Naive thymus-derived CD4-positive, alpha-beta T cell (primary cell): ENCODE data around the gene FHIT. TPM values are rescaled to one million over a fixed set of nuclear protein-coding genes. Genes with fewer than 3 reads are reported as not detected.

Experiments used
- ATAC-seq: fragments of 150-1000 bp; cut with Tn5 transposase; 2 replicates; pipeline ENCODE4 v1.10.0; 2021; ENCODE audit warnings: mild to moderate bottlenecking, moderate library complexity
- CTCF ChIA-PET: fragments of 350-600 bp; sonication (Branson Sonifier 250); formaldehyde crosslinking; loops from one replicate; lab custom pipeline; 2021; ENCODE audit warnings: antibody characterized with exemption; lab: Charles Lee
- POLR2A ChIA-PET: fragments of 350-600 bp; sonication (Branson Sonifier 250); formaldehyde crosslinking; loops from one replicate; lab custom pipeline; 2021; ENCODE audit warnings: antibody characterized with exemption, inconsistent platforms; lab: Charles Lee
- DNase-seq, 9 donors: peaks; one replicate each; pipeline versions ENCODE4 v3.0.0 to v3.0.0-alpha.2; 2020 to 2022; ENCODE audit warnings: mixed read lengths in 1 of 9
- H3K27ac ChIP-seq: one replicate; pipeline ENCODE4 v1.7.0; 2013; ENCODE audit warnings: mild to moderate bottlenecking, low read depth, low read length, moderate library complexity
- H3K27me3 ChIP-seq, 2 donors: one replicate each; pipeline ENCODE4 v1.7.0; 2013; ENCODE audit warnings: low read length in 2 of 2, mild to moderate bottlenecking in 2 of 2, moderate library complexity in 2 of 2; ENCODE audit not compliant: control insufficient read depth in 2 of 2, insufficient read depth in 2 of 2
- H3K36me3 ChIP-seq, 3 experiments: 1 replicate in 2 of 3; 2 replicates in 1 of 3; pipeline ENCODE4 v1.7.0; 2013; ENCODE audit warnings: low read length in 3 of 3, mild to moderate bottlenecking in 3 of 3, moderate library complexity in 1 of 3; ENCODE audit not compliant: insufficient read depth in 3 of 3, control insufficient read depth in 2 of 3
- H3K4me1 ChIP-seq, 2 donors: one replicate each; pipeline ENCODE4 v1.7.0; 2013; ENCODE audit warnings: low read length in 2 of 2, mild to moderate bottlenecking in 2 of 2, moderate library complexity in 1 of 2; ENCODE audit not compliant: control insufficient read depth in 2 of 2, insufficient read depth in 2 of 2
- H3K4me3 ChIP-seq: 2 replicates; pipeline ENCODE4 v1.7.0; 2013; ENCODE audit warnings: mild to moderate bottlenecking, low read length
- H3K9me3 ChIP-seq, 3 experiments: 1 replicate in 2 of 3; 2 replicates in 1 of 3; pipeline ENCODE4 v1.7.0; 2013; ENCODE audit warnings: low read length in 3 of 3; ENCODE audit not compliant: control insufficient read depth in 2 of 3
- H3K27ac Mint-ChIP-seq, 9 donors: one replicate each; pipeline ENCODE4 v1.8.0; 2020 to 2022; ENCODE audit warnings: mixed read lengths in 9 of 9, mild to moderate bottlenecking in 8 of 9, moderate library complexity in 5 of 9, inconsistent platforms in 2 of 9
- H3K27me3 Mint-ChIP-seq, 5 donors: one replicate each; pipeline ENCODE4 v1.8.0; 2021 to 2022; ENCODE audit warnings: mixed read lengths in 5 of 5, mild to moderate bottlenecking in 1 of 5
- H3K36me3 Mint-ChIP-seq, 5 donors: one replicate each; pipeline ENCODE4 v1.8.0; 2020 to 2022; ENCODE audit warnings: mixed read lengths in 5 of 5, mild to moderate bottlenecking in 3 of 5, inconsistent platforms in 1 of 5
- H3K4me1 Mint-ChIP-seq, 7 donors: one replicate each; pipeline ENCODE4 v1.8.0; 2020 to 2022; ENCODE audit warnings: mixed read lengths in 7 of 7, mild to moderate bottlenecking in 3 of 7, inconsistent platforms in 1 of 7
- H3K4me3 Mint-ChIP-seq, 10 donors: one replicate each; pipeline ENCODE4 v1.8.0; 2020 to 2022; ENCODE audit warnings: mild to moderate bottlenecking in 10 of 10, mixed read lengths in 10 of 10, moderate library complexity in 6 of 10, inconsistent platforms in 2 of 10
- H3K9me3 Mint-ChIP-seq, 11 donors: one replicate each; pipeline ENCODE4 v1.8.0; 2020 to 2022; ENCODE audit warnings: mixed read lengths in 11 of 11, mild to moderate bottlenecking in 4 of 11, inconsistent platforms in 1 of 11, moderate library complexity in 1 of 11
- intact Hi-C, 2 donors: fragments of 100-400 bp; cut with micrococcal nuclease; formaldehyde crosslinking; loops; one replicate each; pipeline ENCODE4 v1.15.1; 2023
- polyA plus RNA-seq, 2 donors: library from polyadenylated mRNA; unstranded; fragments of 300-500 nt; fragmentation: Illumina TruSeq; gene quantifications; one replicate each; pipeline ENCODE4 v1.2.3, GENCODE V29; 2021
- total RNA-seq, 6 experiments: library from RNA in 5 of 6; stranded (reverse) in 5 of 6; gene quantifications; 1 replicate in 5 of 6; 2 replicates in 1 of 6; pipeline ENCODE4 v1.2.3 and lab custom pipeline; 2021 to 2026

The FHIT gene
- total and polyA plus RNA-seq, 7 experiments from 2014 or later: 51.2 to 230 (median 152) TPM

DNA sequence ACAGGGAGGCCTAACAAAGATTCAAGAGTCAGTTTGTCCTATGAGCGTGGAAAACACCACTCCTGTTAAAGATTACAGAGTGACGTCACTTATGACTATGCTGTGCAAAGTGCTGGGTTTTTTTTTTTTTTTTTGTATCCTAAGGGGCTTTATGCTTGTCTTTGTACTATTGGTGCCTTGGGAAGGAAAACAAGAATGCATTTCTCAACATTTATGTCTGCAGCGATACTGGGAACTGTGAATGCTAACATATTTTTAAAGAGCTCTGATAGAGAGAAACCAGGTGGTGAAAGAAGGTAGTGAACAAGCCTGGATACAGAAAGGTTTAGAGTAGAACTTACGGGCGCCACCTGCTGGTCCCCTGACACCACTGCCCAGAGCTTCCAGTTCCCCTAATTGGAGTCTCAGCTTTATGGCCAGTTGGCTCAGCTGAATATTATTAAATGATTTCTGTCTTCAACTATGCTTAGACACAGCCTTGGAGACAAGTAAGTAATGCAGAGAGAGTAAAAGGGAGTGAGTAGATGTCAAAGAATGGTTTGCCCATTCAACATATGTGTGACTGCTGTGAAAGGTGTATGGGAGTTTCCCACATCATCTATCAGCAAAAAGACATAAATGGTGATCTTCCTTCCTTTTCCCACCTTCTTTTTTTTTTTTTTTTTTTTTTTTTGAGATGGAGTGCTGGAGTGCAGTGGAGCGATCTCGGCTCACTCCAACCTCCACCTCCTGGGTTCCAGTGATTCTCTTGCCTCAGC is 1393.5 kb downstream of the FHIT start:
- Mint-ChIP-seq H3K27ac (peak overlapping the region in 6 of 9 donors; percentile 15 to 84 (median 29)), H3K4me3 (peak overlapping the region in 5 of 10 donors; percentile 6 to 46 (median 27)), H3K27me3 (no peaks in the 10 kb centered on the region), H3K36me3 (peaks cover 3 to 70% (median 53%) of the 10 kb centered on the region in 5 donors), H3K9me3 (peaks cover 0 to 13% (median 6%) of the 10 kb centered on the region in 11 donors), H3K4me1 (peaks cover 7 to 66% (median 58%) of the 10 kb centered on the region in 7 donors)
- Histone ChIP-seq H3K9me3 (peaks cover 0 to 3% (median 0%) of the 10 kb centered on the region in 3 experiments), H3K27ac (no peak overlapping the region), H3K4me1 (peaks cover 0 to 3% of the 10 kb centered on the region in 2 donors), H3K36me3 (peaks cover 0 to 11% (median 0%) of the 10 kb centered on the region in 3 experiments), H3K27me3 (no peaks in the 10 kb centered on the region), H3K4me3 (no peak overlapping the region)
- ATAC-seq (peak; percentile 92), DNase-seq (peak; percentile 44 to 75 (median 67))
- ChIA-PET POLR2A (interaction anchor here (0.6 to 0.7 kb wide), 4 partner anchors 68 to 754 kb away, joined by 3 to 5 read pairs (median 4); no protein-coding TSS in a partner anchor), CTCF (interaction anchor here (0.7 to 2.9 kb wide), 15 partner anchors 8 to 1454 kb away, joined by 3 to 19 read pairs (median 3); no protein-coding TSS in a partner anchor)
- intact Hi-C loops: loop anchor here (1.0 to 10.0 kb wide), 8 partner anchors 83 to 1525 kb away; no protein-coding TSS in a partner anchor

DNA sequence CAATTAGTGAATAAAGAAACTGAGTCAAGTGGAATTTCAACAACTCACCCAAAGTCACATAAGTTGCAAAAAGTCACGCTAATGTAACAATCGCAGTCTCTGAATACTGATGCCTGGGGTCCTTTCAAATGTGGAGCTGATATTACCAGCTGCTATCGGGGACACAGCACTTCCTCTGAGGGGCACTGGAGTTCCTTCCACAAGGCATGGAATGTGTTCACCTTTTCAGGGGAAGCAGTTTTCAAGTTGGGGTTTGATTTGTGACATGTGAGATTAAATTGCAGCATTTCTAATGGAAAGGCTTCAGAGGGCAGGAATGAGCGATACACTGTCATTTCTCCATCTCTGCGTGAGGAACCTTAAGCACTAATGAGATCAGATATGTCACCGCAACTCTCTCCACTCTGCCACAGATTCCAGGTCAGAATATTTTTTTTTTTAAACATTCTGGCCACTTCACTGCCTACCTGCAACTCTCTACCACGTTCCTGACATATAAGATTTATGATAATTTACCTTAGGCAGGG is 1394.3 kb downstream of the FHIT start:
- peak overlapping the region in 1 of 9 donors; percentile 28 for H3K27ac Mint-ChIP-seq
- ChIA-PET CTCF (interaction anchor here (0.8 to 2.9 kb wide), 7 partner anchors 12 to 646 kb away, joined by 3 to 19 read pairs (median 3); no protein-coding TSS in a partner anchor), POLR2A (interaction anchor here (0.6 kb wide), 2 partner anchors 282 to 753 kb away, joined by 3 read pairs; no protein-coding TSS in a partner anchor)
- DNase-seq (no peak), ATAC-seq (no peak)
- Histone ChIP-seq H3K4me1 (peaks cover 0 to 3% of the 10 kb centered on the region in 2 donors), H3K27me3 (no peaks in the 10 kb centered on the region), H3K36me3 (peaks cover 0 to 6% (median 0%) of the 10 kb centered on the region in 3 experiments), H3K27ac (no peak overlapping the region), H3K4me3 (no peak overlapping the region), H3K9me3 (no peaks in the 10 kb centered on the region)
- H3K9me3 Mint-ChIP-seq: peaks cover 0 to 9% (median 1%) of the 10 kb centered on the region in 11 donors
- peaks cover 0 to 70% (median 47%) of the 10 kb centered on the region in 5 donors for H3K36me3 Mint-ChIP-seq
- peaks cover 7 to 68% (median 56%) of the 10 kb centered on the region in 7 donors for H3K4me1 Mint-ChIP-seq
- H3K27me3 Mint-ChIP-seq: no peaks in the 10 kb centered on the region
- no peak overlapping the region for H3K4me3 Mint-ChIP-seq
- intact Hi-C loops: loop anchor here (1.0 to 10.0 kb wide), 8 partner anchors 82 to 1526 kb away; no protein-coding TSS in a partner anchor

DNA sequence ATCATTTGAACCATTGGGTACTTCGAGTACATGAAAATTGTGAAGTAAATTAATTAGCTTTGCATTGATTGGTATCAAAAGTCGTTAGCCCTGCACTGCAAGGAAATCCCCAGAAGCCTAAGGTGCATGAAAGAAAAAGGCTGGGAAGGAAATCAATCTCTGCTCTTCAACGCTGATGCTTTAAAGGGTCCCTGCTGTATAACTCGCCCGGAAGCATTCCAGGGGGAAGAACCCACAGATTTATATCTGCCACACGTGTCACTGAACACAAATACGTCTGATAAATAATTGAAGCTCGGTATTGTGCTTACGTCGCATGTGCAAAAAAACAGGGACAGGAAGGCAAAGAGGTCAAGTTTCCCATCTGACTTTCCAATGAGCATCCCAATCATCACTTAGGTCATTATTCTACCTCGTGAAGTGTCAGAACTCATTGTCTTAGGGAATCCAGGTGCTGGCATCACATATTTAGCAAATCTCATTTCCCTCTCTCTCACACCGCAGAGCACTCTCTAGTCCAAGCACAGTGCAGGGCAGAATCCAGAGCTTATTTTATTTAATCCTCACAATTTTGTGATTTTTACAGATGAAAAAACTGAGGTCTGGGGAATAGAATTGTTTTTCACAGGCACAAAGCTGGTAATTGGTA is 1397.1 kb downstream of the FHIT start:
- intact Hi-C loops: loop anchor here in 1 of 2 donors (10.0 kb wide), 1 partner anchor 79 kb away; no protein-coding TSS in a partner anchor
- no peak overlapping the region for H3K4me3 Mint-ChIP-seq
- H3K27me3 Mint-ChIP-seq: no peaks in the 10 kb centered on the region
- H3K27ac ChIP-seq: no peak overlapping the region
- peaks cover 0 to 7% (median 0%) of the 10 kb centered on the region in 11 donors for H3K9me3 Mint-ChIP-seq
- H3K27me3 ChIP-seq: no peaks in the 10 kb centered on the region
- POLR2A ChIA-PET: no interaction called here
- CTCF ChIA-PET: interaction anchor here (1.9 kb wide), 1 partner anchor 280 kb away, joined by 6 read pairs; no protein-coding TSS in a partner anchor
- DNase-seq (no peak), ATAC-seq (no peak)
- no peaks in the 10 kb centered on the region for H3K9me3 ChIP-seq
- H3K36me3 ChIP-seq: no peaks in the 10 kb centered on the region
- no peak overlapping the region for H3K4me3 ChIP-seq
- H3K27ac Mint-ChIP-seq: peak overlapping the region in 1 of 9 donors; percentile 44
- peaks cover 0 to 3% of the 10 kb centered on the region in 2 donors for H3K4me1 ChIP-seq
- H3K36me3 Mint-ChIP-seq: peaks cover 0 to 70% (median 44%) of the 10 kb centered on the region in 5 donors
- peaks cover 7 to 67% (median 52%) of the 10 kb centered on the region in 7 donors for H3K4me1 Mint-ChIP-seq

DNA sequence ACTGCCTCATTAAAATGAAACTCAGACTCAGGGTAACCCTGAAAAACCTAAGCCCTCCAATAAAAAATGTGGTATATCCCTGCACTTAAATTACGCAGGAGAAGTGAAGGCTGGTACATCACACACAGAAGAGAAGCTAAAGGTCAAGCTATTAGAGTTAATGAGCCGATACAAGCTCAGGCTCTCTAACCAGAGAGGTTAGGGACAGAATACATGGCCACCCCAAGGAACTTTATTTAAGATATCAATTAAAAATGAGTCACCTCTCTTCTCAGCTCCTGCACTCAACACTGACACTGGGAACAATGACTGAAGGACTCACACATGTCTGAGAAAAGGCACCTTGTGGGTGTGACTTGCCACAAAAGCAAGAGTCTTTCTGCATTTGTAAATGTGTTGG is 1400.8 kb downstream of the FHIT start:
- ChIA-PET POLR2A (no interaction called here), CTCF (interaction anchor here (0.6 to 1.1 kb wide), 3 partner anchors 34 to 292 kb away, joined by 3 read pairs; no protein-coding TSS in a partner anchor)
- H3K9me3 Mint-ChIP-seq: peaks cover 5 to 21% (median 9%) of the 10 kb centered on the region in 11 donors
- Histone ChIP-seq H3K4me1 (no peaks in the 10 kb centered on the region), H3K9me3 (no peaks in the 10 kb centered on the region), H3K4me3 (no peak overlapping the region), H3K36me3 (peaks cover 0 to 7% (median 0%) of the 10 kb centered on the region in 3 experiments), H3K27me3 (no peaks in the 10 kb centered on the region), H3K27ac (no peak overlapping the region)
- no peak for ATAC-seq
- DNase-seq: no peak
- intact Hi-C loops: loop anchor here in 1 of 2 donors (10.0 kb wide), 1 partner anchor 76 kb away; no protein-coding TSS in a partner anchor
- peaks cover 0 to 72% (median 56%) of the 10 kb centered on the region in 7 donors for H3K4me1 Mint-ChIP-seq
- no peak overlapping the region for H3K4me3 Mint-ChIP-seq
- H3K27ac Mint-ChIP-seq: no peak overlapping the region
- H3K27me3 Mint-ChIP-seq: no peaks in the 10 kb centered on the region
- peaks cover 10 to 82% (median 57%) of the 10 kb centered on the region in 5 donors for H3K36me3 Mint-ChIP-seq

DNA sequence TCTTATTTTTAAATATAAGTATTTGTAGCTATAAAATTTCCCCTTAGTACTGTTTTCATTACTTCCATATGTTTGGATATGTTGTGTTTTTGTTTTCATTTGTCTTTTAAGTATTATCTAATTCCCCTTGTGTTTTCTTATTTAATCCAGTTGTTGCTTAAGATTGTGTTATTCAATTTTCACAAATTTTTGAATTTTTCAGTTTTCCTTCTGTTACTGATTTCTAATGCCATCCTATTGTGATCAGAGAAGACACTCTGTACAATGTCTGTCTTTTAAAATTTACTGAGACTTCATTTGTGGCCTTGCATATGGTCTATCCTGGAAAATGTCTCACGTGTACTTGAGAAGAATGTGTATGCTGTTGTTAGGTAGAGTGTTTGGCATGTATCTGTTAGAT is 1405.9 kb downstream of the FHIT start:
- Mint-ChIP-seq H3K9me3 (peaks cover 5 to 26% (median 13%) of the 10 kb centered on the region in 11 donors), H3K27ac (peak overlapping the region in 4 of 9 donors; percentile 26 to 60 (median 40)), H3K4me3 (peak overlapping the region in 1 of 10 donors; percentile 12), H3K4me1 (peaks cover 6 to 84% (median 75%) of the 10 kb centered on the region in 7 donors), H3K27me3 (no peaks in the 10 kb centered on the region), H3K36me3 (peaks cover 10 to 76% (median 70%) of the 10 kb centered on the region in 5 donors)
- ChIA-PET POLR2A (interaction anchor here (0.8 kb wide), 1 partner anchor 9 kb away, joined by 3 read pairs; no protein-coding TSS in a partner anchor), CTCF (interaction anchor here (1.4 kb wide), 2 partner anchors 11 to 13 kb away, joined by 3 read pairs; no protein-coding TSS in a partner anchor)
- no peaks in the 10 kb centered on the region for H3K9me3 ChIP-seq
- H3K4me3 ChIP-seq: no peak overlapping the region
- ATAC-seq: no peak
- H3K27me3 ChIP-seq: no peaks in the 10 kb centered on the region
- no peak overlapping the region for H3K27ac ChIP-seq
- no peak for DNase-seq
- H3K4me1 ChIP-seq: peaks cover 2 to 19% of the 10 kb centered on the region in 2 donors
- H3K36me3 ChIP-seq: peaks cover 0 to 7% (median 0%) of the 10 kb centered on the region in 3 experiments
- intact Hi-C loops: no loop called here
